SU-DHL-6 (cell line): ENCODE results near the gene NELL1.

Experiments used
- H2AFZ ChIP-seq: fragments of 200-600 bp; sonication (generic); 2 replicates; pipeline ENCODE4 v1.6.1; 2014; ENCODE audit warnings: low read depth, mild to moderate bottlenecking, moderate library complexity, mixed read lengths, antibody characterized with exemption, low read length; ENCODE audit not compliant: severe bottlenecking
- H3F3A ChIP-seq: fragments of 200-600 bp; shearing (Covaris generic); 2 replicates; pipeline ENCODE4 v1.6.0; 2016; ENCODE audit warnings: antibody characterized with exemption, mild to moderate bottlenecking; ENCODE audit not compliant: insufficient read depth
- H3K27ac ChIP-seq: fragments of 200-600 bp; sonication (generic); 2 replicates; pipeline ENCODE4 v1.5.1; 2016; ENCODE audit warnings: low read depth, mild to moderate bottlenecking, low read length, moderate library complexity, mixed read lengths
- H3K27me3 ChIP-seq: fragments of 200-600 bp; sonication (generic), shearing (Covaris generic); 2 replicates; pipeline ENCODE4 v1.6.0; 2014; ENCODE audit warnings: mild to moderate bottlenecking, low read length
- H3K36me3 ChIP-seq: fragments of 200-600 bp; sonication (generic); 2 replicates; pipeline ENCODE4 v1.6.1; 2014; ENCODE audit warnings: mild to moderate bottlenecking, low read length, mixed read lengths
- H3K4me2 ChIP-seq: fragments of 300-600, 200-600 bp; shearing (Covaris generic), sonication (generic); 2 replicates; pipeline ENCODE4 v1.6.0; 2014; ENCODE audit warnings: low read length, low read depth, mild to moderate bottlenecking; ENCODE audit not compliant: poor library complexity, severe bottlenecking
- H3K4me3 ChIP-seq: fragments of 200-600 bp; sonication (generic); 2 replicates; pipeline ENCODE4 v1.5.1; 2014; ENCODE audit warnings: antibody characterized with exemption, low read length, mild to moderate bottlenecking, mixed read lengths; ENCODE audit not compliant: insufficient read depth, poor library complexity, severe bottlenecking
- H3K79me2 ChIP-seq: fragments of 200-600 bp; sonication (generic); 2 replicates; pipeline ENCODE4 v1.6.1; 2014; ENCODE audit warnings: mild to moderate bottlenecking, low read length, moderate library complexity; ENCODE audit not compliant: insufficient read depth
- H3K9ac ChIP-seq: fragments of 200-600 bp; sonication (generic); 2 replicates; pipeline ENCODE4 v1.7.0; 2014; ENCODE audit warnings: mild to moderate bottlenecking, low read length
- H3K9me2 ChIP-seq: fragments of 200-600 bp; sonication (generic); replicated peaks from 2 replicates; pipeline ENCODE4 v1.6.1; 2014; ENCODE audit warnings: low read length; ENCODE audit not compliant: insufficient read depth
- H3K9me3 ChIP-seq: fragments of 200-600 bp; sonication (generic); 2 replicates; pipeline ENCODE4 v1.6.1; 2014; ENCODE audit warnings: low read length, mixed read lengths; ENCODE audit not compliant: insufficient read depth
- H4K20me1 ChIP-seq: fragments of 200-600 bp; sonication (generic); 2 replicates; pipeline ENCODE4 v1.6.1; 2014; ENCODE audit warnings: low read depth, mild to moderate bottlenecking, antibody characterized with exemption, low read length, moderate library complexity, mixed read lengths
- EZH2phosphoT487 ChIP-seq: fragments of 200-600 bp; sonication (generic), shearing (Covaris generic); conservative IDR thresholded peaks from 2 replicates; pipeline ENCODE4 v1.6.1; 2018; ENCODE audit warnings: mild to moderate bottlenecking, antibody characterized with exemption, low read length, moderate library complexity, mixed read lengths
- TF ChIP-seq, protein P1 (sequence below): fragments of 200-600 bp; sonication (generic); IDR thresholded peaks from one replicate; pipeline ENCODE4 v1.5.1; 2017; ENCODE audit warnings: antibody characterized with exemption, mild to moderate bottlenecking, low read length, moderate library complexity; ENCODE audit not compliant: insufficient read depth, poor library complexity, severe bottlenecking

NELL1 gene

DNA sequence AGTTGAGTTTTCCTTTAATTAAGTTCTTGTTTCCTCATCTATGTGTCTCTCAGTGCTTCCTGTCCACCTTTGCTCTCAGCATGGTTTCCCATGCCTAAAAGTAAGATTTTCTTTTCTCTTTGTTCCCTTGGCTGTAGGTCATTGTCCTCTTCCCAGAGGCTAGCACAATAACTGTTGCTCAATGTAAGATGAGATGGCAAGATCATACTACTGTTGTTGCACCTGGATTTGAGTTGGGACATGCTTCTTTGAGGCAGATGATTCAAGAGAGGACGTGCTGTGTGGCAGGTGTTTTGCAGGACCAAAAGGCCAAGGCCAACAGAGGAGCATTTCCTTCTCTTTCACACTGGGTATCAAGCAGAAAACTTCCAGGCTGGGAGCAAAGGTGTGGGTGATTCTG, 11.3 kb upstream of the NELL1 start:
- Histone ChIP-seq H2AFZ (no peak overlapping the region), H3K9me3 (no peaks in the 10 kb centered on the region), H4K20me1 (no peaks in the 10 kb centered on the region), H3K79me2 (no peaks in the 10 kb centered on the region), H3K9ac (no peak overlapping the region), H3K27me3 (no peaks in the 10 kb centered on the region; the same call in 1 of the 2 replicates), H3K9me2 (no peaks in the 10 kb centered on the region), H3F3A (no peaks in the 10 kb centered on the region), H3K4me3 (no peak overlapping the region), H3K36me3 (no peaks in the 10 kb centered on the region), H3K4me2 (no peak overlapping the region), H3K27ac (no peak overlapping the region)
- TF ChIP-seq, protein P1, sequence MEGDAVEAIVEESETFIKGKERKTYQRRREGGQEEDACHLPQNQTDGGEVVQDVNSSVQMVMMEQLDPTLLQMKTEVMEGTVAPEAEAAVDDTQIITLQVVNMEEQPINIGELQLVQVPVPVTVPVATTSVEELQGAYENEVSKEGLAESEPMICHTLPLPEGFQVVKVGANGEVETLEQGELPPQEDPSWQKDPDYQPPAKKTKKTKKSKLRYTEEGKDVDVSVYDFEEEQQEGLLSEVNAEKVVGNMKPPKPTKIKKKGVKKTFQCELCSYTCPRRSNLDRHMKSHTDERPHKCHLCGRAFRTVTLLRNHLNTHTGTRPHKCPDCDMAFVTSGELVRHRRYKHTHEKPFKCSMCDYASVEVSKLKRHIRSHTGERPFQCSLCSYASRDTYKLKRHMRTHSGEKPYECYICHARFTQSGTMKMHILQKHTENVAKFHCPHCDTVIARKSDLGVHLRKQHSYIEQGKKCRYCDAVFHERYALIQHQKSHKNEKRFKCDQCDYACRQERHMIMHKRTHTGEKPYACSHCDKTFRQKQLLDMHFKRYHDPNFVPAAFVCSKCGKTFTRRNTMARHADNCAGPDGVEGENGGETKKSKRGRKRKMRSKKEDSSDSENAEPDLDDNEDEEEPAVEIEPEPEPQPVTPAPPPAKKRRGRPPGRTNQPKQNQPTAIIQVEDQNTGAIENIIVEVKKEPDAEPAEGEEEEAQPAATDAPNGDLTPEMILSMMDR: no peak
- no peak for TF ChIP-seq EZH2phosphoT487

DNA sequence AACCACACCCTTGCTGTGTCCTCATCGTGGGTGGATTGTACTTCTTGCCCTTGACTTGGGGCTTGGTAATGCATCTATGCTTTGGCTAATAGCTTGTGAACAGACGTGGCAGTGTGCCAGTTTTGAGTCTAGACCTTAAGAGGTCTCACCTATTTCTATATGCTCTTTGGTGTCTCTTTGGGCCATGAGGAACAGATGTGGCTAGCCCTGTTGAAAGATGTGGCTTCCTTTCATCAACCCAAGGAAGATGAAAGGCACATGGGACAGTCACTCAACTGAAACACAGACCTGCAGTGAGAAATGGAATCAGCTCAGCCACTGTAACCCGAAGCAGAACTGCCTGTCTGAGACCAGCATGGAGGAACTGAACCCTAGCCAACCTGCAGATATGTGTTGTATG, 7.9 kb upstream of the NELL1 start:
- Histone ChIP-seq H3K27ac (no peak overlapping the region), H3K9me2 (no peaks in the 10 kb centered on the region), H3F3A (no peaks in the 10 kb centered on the region), H2AFZ (no peak overlapping the region), H3K9ac (no peak overlapping the region), H3K4me3 (no peak overlapping the region), H3K4me2 (no peak overlapping the region), H3K27me3 (no peaks in the 10 kb centered on the region; the same call in 1 of the 2 replicates), H3K36me3 (no peaks in the 10 kb centered on the region), H4K20me1 (no peaks in the 10 kb centered on the region), H3K9me3 (no peaks in the 10 kb centered on the region), H3K79me2 (no peaks in the 10 kb centered on the region)
- no peak for TF ChIP-seq EZH2phosphoT487
- TF ChIP-seq, protein P1: no peak

DNA sequence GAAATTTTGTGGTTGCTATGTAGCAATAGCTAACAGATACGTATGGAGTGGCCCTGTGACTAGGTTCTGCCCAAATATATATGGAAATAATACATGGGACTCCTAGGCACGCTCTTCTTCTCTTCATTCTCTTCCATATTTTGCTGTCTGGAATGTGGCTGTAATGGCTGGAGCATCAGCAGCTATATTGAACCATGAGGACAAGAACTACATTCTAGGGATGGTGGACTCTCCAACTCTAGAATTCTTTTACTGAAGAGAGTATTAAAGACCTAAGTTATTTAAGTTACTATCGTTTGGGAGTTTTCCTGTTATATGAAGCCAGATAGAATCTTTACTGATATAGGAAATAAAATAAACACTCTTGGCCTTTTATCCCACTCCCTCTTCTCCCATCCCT, 7.5 kb upstream of the NELL1 start:
- H3K4me3 ChIP-seq: no peak overlapping the region
- no peaks in the 10 kb centered on the region for H3K36me3 ChIP-seq
- no peak overlapping the region for H3K4me2 ChIP-seq
- no peak overlapping the region for H3K27ac ChIP-seq
- H3K9me2 ChIP-seq: no peaks in the 10 kb centered on the region
- H3F3A ChIP-seq: no peaks in the 10 kb centered on the region
- no peak overlapping the region for H3K9ac ChIP-seq
- no peaks in the 10 kb centered on the region; the same call in 1 of the 2 replicates for H3K27me3 ChIP-seq
- H4K20me1 ChIP-seq: no peaks in the 10 kb centered on the region
- H3K9me3 ChIP-seq: no peaks in the 10 kb centered on the region
- TF ChIP-seq, protein P1: no peak
- no peak for TF ChIP-seq EZH2phosphoT487
- no peaks in the 10 kb centered on the region for H3K79me2 ChIP-seq
- H2AFZ ChIP-seq: no peak overlapping the region
